Endothelial cell of umbilical vein (primary cell): ENCODE data around the gene SQOR.

ENCODE experiments used
- CTCF ChIP-seq, 2 donors: IDR thresholded peaks; 1 replicate in 1 of 2; 2 replicates in 1 of 2; pipeline ENCODE4 v1.5.1; 2011; ENCODE audit warnings: low read length in 2 of 2, mild to moderate bottlenecking in 2 of 2, moderate library complexity in 2 of 2, control low read depth in 1 of 2, inconsistent platforms in 1 of 2, low read depth in 1 of 2; ENCODE audit not compliant: insufficient read depth in 1 of 2; ENCODE audit errors: extremely low read depth in 1 of 2
- EZH2 ChIP-seq: IDR thresholded peaks from 2 replicates; pipeline ENCODE4 v1.6.1; 2012; ENCODE audit warnings: borderline replicate concordance, low read depth, mild to moderate bottlenecking, moderate library complexity, low read length, inconsistent platforms; ENCODE audit not compliant: severe bottlenecking
- FOS ChIP-seq: IDR thresholded peaks from 2 replicates; pipeline ENCODE4 v1.6.1; 2011; ENCODE audit warnings: mild to moderate bottlenecking, low read length, moderate library complexity, borderline replicate concordance; ENCODE audit not compliant: insufficient read depth
- GATA2 ChIP-seq: IDR thresholded peaks from 2 replicates; pipeline ENCODE4 v1.7.0; 2011; ENCODE audit warnings: low read depth, mild to moderate bottlenecking, moderate library complexity, mixed read lengths, low read length; ENCODE audit not compliant: insufficient read length, insufficient read depth
- JUN ChIP-seq: IDR thresholded peaks from 2 replicates; pipeline ENCODE4 v1.6.1; 2011; ENCODE audit warnings: borderline replicate concordance, low read depth; ENCODE audit not compliant: insufficient read length, insufficient read depth
- MAX ChIP-seq: IDR thresholded peaks from 2 replicates; pipeline ENCODE4 v1.6.1; 2011; ENCODE audit not compliant: insufficient read depth, insufficient read length
- MYC ChIP-seq: IDR thresholded peaks from one replicate; pipeline ENCODE4 v1.6.1; 2011; ENCODE audit warnings: mild to moderate bottlenecking, low read depth, low read length
- POLR2A ChIP-seq: IDR thresholded peaks from 2 replicates; pipeline ENCODE4 v1.6.1; 2012; ENCODE audit warnings: low read depth, mild to moderate bottlenecking, control low read depth, low read length
- POLR2AphosphoS5 ChIP-seq: IDR thresholded peaks from 2 replicates; pipeline ENCODE4 v1.6.1; 2012; ENCODE audit warnings: low read depth, mild to moderate bottlenecking, control low read depth, low read length, moderate library complexity; ENCODE audit not compliant: insufficient read depth

- no peak for TF ChIP-seq CTCF (IDR thresholded peaks at IDR 0.05; ENCODE audit: extremely low read depth in 1 of 2, insufficient read depth in 1 of 2, low read depth in 1 of 2, low read length in 2 of 2)
- no peak for TF ChIP-seq POLR2A
- no peak for TF ChIP-seq GATA2
- no peak for TF ChIP-seq JUN
- TF ChIP-seq FOS, result no peak
- no peak for TF ChIP-seq EZH2
- no peak for TF ChIP-seq POLR2AphosphoS5
- no peak for TF ChIP-seq MAX
- TF ChIP-seq MYC, result no peak
Measured at GRCh38 chr15:45637141-45637540, 2.3 kb downstream of the SQOR start.
